HL-60/S4 treated with retinoic acid at 250 ng/mL for 4 days and 3 days (cell line): Measurements from ENCODE around the gene VCX2.
"Not testable (repeated sequence)": the region's sequence is repeated elsewhere in the genome, so short reads cannot be mapped to it uniquely, and the experiment has no call there.

Experiments used
- in situ Hi-C: fragments of 300-500 bp; cut with MboI; formaldehyde crosslinking; loops from 2 replicates; pipeline ENCODE4 v1.7.0; 2022; ENCODE audit warnings: low sequenced_read_pairs

Gene VCX2

GRCh38 chrX:8171169-8171568, at the start of gene VCX2:
Gene VCX2 (minus strand): TSS chrX:8171267. CDS start chrX:8170643, 624 bp downstream.
- in situ Hi-C loops: not testable (repeated sequence)

- in situ Hi-C loops: no loop called here
These were observed 33.9 kb upstream of the VCX2 start for GRCh38 chrX:8204943-8205342.

GRCh38 chrX:8204169-8204935, 33.3 kb upstream of the VCX2 start:
- in situ Hi-C loops: no loop called here

GRCh38 chrX:8201896-8202331, 30.8 kb upstream of the VCX2 start:
- in situ Hi-C loops: no loop called here

- in situ Hi-C loops: no loop called here
These were observed 25.7 kb upstream of the VCX2 start for GRCh38 chrX:8196776-8197175.

GRCh38 chrX:8194216-8194615, 23.1 kb upstream of the VCX2 start:
- in situ Hi-C loops: no loop called here

GRCh38 chrX:8192276-8192675, 21.2 kb upstream of the VCX2 start:
- in situ Hi-C loops: no loop called here

GRCh38 chrX:8191022-8191421, 20.0 kb upstream of the VCX2 start:
- in situ Hi-C loops: no loop called here

- in situ Hi-C loops: no loop called here
These were observed 19.3 kb upstream of the VCX2 start for GRCh38 chrX:8190341-8190830.

GRCh38 chrX:8189096-8189830, 18.2 kb upstream of the VCX2 start:
- in situ Hi-C loops: no loop called here

- in situ Hi-C loops: no loop called here
These were observed 12.3 kb upstream of the VCX2 start for GRCh38 chrX:8183346-8183745.

GRCh38 chrX:8179656-8180055, 8.6 kb upstream of the VCX2 start:
- in situ Hi-C loops: no loop called here

GRCh38 chrX:8154011-8154410, 17.1 kb downstream of the VCX2 start:
- in situ Hi-C loops: not testable (repeated sequence)

- in situ Hi-C loops: no loop called here
These were observed 23.8 kb downstream of the VCX2 start for GRCh38 chrX:8147226-8147625.

- in situ Hi-C loops: no loop called here
These were observed 26.1 kb downstream of the VCX2 start for GRCh38 chrX:8144925-8145324.

GRCh38 chrX:8141896-8142295, 29.2 kb downstream of the VCX2 start:
- in situ Hi-C loops: no loop called here

- in situ Hi-C loops: no loop called here
These were observed 29.9 kb downstream of the VCX2 start for GRCh38 chrX:8140986-8141744.

- in situ Hi-C loops: no loop called here
These were observed 31.4 kb downstream of the VCX2 start for GRCh38 chrX:8139716-8140115.

- in situ Hi-C loops: no loop called here
These were observed 32.8 kb downstream of the VCX2 start for GRCh38 chrX:8138252-8138651.

GRCh38 chrX:8126648-8127047, 44.4 kb downstream of the VCX2 start:
- in situ Hi-C loops: no loop called here

GRCh38 chrX:8126092-8126491, 45.0 kb downstream of the VCX2 start:
- in situ Hi-C loops: no loop called here
